SK-N-MC (cell line): ENCODE results near the gene SOX5.

Source experiments
- DNase-seq: peaks from one replicate; pipeline ENCODE4 v3.0.0-alpha.2; 2011; ENCODE audit warnings: low read depth, low spot score
- H3K27ac ChIP-seq: fragments of 200-600 bp; sonication (generic); 2 replicates; pipeline ENCODE4 v1.5.1; 2016; ENCODE audit warnings: mixed run types
- H3K36me3 ChIP-seq: fragments of 200-600 bp; sonication (generic); 2 replicates; pipeline ENCODE4 v1.6.1; 2017; ENCODE audit warnings: antibody characterized with exemption, low read length, mixed read lengths; ENCODE audit not compliant: insufficient read depth
- H3K4me3 ChIP-seq: fragments of 200-600 bp; sonication (generic); 2 replicates; pipeline ENCODE4 v1.5.1; 2016
- H3K9ac ChIP-seq: fragments of 200-600 bp; sonication (generic); 2 replicates; pipeline ENCODE4 v1.8.0; 2017; ENCODE audit warnings: mixed run types, mixed read lengths; ENCODE audit not compliant: insufficient read length
- H3K9me3 ChIP-seq: fragments of 200-600 bp; sonication (generic); 2 replicates; pipeline ENCODE4 v1.6.1; 2017; ENCODE audit warnings: low read depth, mild to moderate bottlenecking, antibody characterized with exemption, low read length, moderate library complexity, mixed read lengths
- EZH2 ChIP-seq: fragments of 200-600 bp; sonication (generic); IDR thresholded peaks from one replicate; pipeline ENCODE4 v1.6.1; 2017; ENCODE audit warnings: antibody characterized with exemption
- FOXP2 ChIP-seq: optimal IDR thresholded peaks from 2 replicates; pipeline ENCODE3; 2011; ENCODE audit warnings: mild to moderate bottlenecking, moderate library complexity; ENCODE audit not compliant: insufficient read depth; ENCODE audit errors: extremely low read length, control extremely low read depth
- POLR2AphosphoS5 ChIP-seq: IDR thresholded peaks from 2 replicates; pipeline ENCODE4 v1.6.1; 2012; ENCODE audit warnings: mild to moderate bottlenecking, low read depth, low read length, borderline replicate concordance

SOX5 gene

DNA sequence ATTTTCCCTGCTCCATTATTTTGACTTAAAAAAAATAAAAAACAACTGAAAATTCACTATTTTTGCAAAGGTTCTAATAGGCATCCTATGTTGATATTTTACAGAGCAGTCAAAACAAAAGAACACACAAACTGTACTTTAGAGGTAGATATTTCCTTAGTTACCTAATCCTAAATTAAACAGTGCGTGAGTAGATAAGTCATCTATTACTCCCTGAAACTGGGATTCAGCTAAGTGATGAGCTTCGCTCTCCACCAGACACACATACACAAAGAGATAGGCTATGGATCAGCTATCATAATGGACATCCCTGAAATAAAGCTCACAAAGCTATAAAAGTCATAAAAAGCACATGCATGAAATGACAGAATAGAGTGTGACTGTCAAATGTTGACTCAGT lies 398.7 kb downstream of the SOX5 start:
- no peak for DNase-seq
- no peak overlapping the region for H3K4me3 ChIP-seq
- TF ChIP-seq FOXP2 = no peak
- no peak for TF ChIP-seq EZH2
- no peak overlapping the region for H3K27ac ChIP-seq
- no peaks in the 10 kb centered on the region for H3K9me3 ChIP-seq
- no peaks in the 10 kb centered on the region for H3K36me3 ChIP-seq
- no peak overlapping the region for H3K9ac ChIP-seq

DNA sequence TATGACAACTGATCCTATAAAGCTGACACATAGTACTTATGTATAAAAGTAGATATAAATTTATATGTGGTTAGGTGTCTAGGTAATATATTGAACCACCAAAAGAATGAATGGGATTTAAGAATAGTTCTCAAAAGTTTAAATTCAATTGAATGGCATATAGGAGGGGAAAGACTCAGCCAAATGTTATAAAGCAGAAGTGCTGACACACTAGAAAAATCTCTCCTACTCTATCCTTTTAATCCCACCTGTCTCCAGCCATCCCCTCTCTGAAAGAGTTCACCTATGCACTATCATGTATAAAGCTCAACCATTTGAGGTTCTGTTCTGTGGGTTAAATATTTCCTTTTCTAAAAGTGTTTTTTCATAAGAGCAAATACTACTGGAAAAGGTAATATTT lies 400.7 kb downstream of the SOX5 start:
- H3K9ac ChIP-seq = no peak overlapping the region

DNA sequence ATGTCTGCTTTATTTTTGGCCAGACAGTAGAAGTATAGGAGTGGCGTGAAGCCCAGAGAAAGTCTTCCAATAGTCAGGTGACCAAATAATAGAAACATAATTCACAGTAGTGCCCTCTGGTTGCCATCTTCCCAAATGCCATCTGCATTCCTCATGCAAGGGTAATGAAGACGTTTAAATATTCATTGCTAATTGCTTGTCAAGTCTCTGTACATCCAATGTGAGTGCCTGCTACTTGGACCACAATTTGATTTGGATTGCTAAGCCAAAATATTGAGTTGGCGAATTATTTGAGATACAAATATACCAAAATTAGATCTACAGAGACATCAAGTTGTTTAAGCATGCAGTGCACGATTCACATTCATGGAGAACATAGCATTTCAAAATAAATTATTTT lies 402.7 kb downstream of the SOX5 start:
- Histone ChIP-seq H3K9me3 (no peaks in the 10 kb centered on the region), H3K27ac (no peak overlapping the region), H3K4me3 (no peak overlapping the region), H3K36me3 (no peaks in the 10 kb centered on the region), H3K9ac (no peak overlapping the region)
- DNase-seq = no peak
- TF ChIP-seq FOXP2 (no peak), POLR2AphosphoS5 (no peak), EZH2 (no peak)

More for the DNA sequence above, 400.7 kb downstream of the SOX5 start:
- Histone ChIP-seq H3K9me3 (no peaks in the 10 kb centered on the region), H3K4me3 (no peak overlapping the region), H3K27ac (no peak overlapping the region), H3K36me3 (no peaks in the 10 kb centered on the region)
- TF ChIP-seq FOXP2 (no peak), POLR2AphosphoS5 (no peak), EZH2 (no peak)
- no peak for DNase-seq

DNA sequence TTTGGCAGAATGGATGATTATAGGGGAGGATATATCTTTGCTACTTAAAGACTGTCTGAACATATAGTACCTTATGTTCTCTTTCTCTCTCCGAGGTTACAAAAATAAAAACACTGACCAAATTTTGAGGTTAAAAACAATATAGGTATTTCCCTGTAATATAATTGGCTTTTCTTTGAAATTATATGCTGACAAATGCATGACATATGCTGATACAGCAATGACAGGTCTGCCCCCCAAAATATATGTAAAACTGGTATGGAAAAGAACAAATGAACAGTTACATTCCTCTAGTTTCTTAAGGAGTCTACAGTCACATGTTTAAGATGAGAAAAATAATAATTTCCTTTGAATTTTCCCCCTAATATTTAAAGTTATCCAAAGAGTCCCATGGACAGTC lies 405.7 kb downstream of the SOX5 start:
- no peak for DNase-seq
- no peak for TF ChIP-seq EZH2
- no peak for TF ChIP-seq FOXP2
- TF ChIP-seq POLR2AphosphoS5 = no peak
- Histone ChIP-seq H3K27ac (no peak overlapping the region), H3K36me3 (no peaks in the 10 kb centered on the region), H3K9ac (no peak overlapping the region), H3K9me3 (no peaks in the 10 kb centered on the region), H3K4me3 (no peak overlapping the region)

DNA sequence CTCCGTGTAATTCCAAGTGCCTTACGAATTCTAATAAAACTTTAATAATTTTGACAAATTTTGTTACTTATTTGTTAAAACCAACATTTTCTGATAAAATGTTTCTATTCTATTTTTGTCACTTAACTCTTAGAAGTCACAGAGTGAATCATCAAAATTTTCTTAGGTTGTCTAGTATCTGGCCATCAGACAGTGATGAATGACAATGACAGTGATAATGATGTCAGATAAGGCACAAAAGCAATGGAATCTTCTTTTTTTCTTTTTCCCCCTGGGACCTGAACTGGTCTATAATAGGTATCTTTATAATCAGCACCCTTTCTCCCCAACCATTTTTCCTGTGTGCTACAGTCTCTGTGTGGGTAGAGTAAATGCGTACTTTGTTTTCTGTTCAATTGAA lies 407.3 kb downstream of the SOX5 start:
- TF ChIP-seq EZH2 (no peak), FOXP2 (no peak), POLR2AphosphoS5 (no peak)
- no peak for DNase-seq
- H3K27ac ChIP-seq = no peak overlapping the region
- no peaks in the 10 kb centered on the region for H3K36me3 ChIP-seq
- H3K9me3 ChIP-seq = no peaks in the 10 kb centered on the region
- no peak overlapping the region for H3K4me3 ChIP-seq
- no peak overlapping the region for H3K9ac ChIP-seq

DNA sequence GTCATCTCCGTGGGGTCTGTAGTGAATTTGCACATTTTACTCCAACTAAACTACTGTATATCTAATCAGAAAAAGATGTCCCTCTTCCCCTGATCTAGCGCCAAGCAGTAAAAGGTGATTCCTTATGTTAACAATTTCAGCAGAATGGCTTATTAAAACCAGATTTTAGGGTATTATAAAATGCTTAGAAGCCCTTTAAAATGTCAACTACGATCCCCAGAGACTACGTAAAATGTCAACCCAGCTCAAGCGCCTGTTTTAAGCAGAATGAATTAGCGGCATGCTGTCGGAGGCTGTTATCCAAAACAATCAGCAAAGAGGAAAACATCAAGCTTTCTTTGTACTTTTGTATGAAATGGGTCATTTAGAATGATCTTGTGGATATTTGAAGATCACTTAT lies 408.9 kb downstream of the SOX5 start:
- no peak for TF ChIP-seq POLR2AphosphoS5
- no peak for TF ChIP-seq FOXP2
- no peak for TF ChIP-seq EZH2
- Histone ChIP-seq H3K9me3 (no peaks in the 10 kb centered on the region), H3K36me3 (no peaks in the 10 kb centered on the region), H3K4me3 (no peak overlapping the region; the same call in 1 of the 2 replicates), H3K9ac (no peak overlapping the region), H3K27ac (no peak overlapping the region)
- peak; percentile 1 for DNase-seq

DNA sequence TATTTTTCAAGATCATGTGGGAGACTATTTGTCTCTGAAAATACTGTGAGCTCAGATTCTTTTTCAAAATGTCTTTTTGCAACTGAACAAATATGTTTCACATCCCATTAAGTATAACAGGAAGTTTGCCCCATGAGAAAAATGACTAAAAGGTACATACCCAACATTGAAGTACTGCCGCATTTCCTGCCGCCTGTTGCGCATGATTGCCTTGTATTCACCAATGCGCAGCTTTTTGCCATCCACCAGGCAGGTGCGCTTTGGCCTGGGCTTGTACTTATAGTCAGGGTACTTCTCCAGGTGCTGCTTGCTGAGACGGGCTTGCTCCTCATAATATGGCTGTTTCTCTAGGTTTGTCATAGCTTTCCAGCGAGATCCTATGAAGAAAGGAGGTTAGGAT lies 413.2 kb downstream of the SOX5 start:
- H3K27ac ChIP-seq = no peak overlapping the region
- no peak for DNase-seq
- no peaks in the 10 kb centered on the region for H3K9me3 ChIP-seq
- no peak overlapping the region for H3K9ac ChIP-seq
- no peaks in the 10 kb centered on the region for H3K36me3 ChIP-seq
- TF ChIP-seq FOXP2 (no peak), POLR2AphosphoS5 (no peak), EZH2 (no peak)
- H3K4me3 ChIP-seq = no peak overlapping the region

DNA sequence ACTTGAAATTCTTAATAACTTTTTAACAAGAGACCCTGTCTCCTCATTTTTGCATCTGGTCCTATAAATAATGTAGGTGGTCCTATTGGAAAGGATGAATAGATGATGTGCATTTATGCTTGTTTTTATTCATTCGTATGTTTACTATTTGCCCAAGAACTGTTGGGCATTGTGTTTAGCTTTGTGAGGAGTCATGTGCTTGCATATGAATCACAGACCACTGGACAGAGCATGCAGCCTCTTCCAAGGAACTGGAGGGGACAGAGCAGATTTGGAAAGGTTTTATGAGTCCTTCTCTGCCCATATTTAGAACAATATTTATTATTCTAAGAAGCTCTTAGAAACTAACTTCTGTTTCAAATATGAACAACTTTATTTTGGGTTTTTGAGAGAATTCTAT lies 414.0 kb downstream of the SOX5 start:
- Histone ChIP-seq H3K36me3 (no peaks in the 10 kb centered on the region), H3K4me3 (no peak overlapping the region), H3K9me3 (no peaks in the 10 kb centered on the region), H3K9ac (no peak overlapping the region), H3K27ac (no peak overlapping the region)
- TF ChIP-seq FOXP2 = no peak
- no peak for TF ChIP-seq POLR2AphosphoS5
- TF ChIP-seq EZH2 = no peak
- DNase-seq = no peak

DNA sequence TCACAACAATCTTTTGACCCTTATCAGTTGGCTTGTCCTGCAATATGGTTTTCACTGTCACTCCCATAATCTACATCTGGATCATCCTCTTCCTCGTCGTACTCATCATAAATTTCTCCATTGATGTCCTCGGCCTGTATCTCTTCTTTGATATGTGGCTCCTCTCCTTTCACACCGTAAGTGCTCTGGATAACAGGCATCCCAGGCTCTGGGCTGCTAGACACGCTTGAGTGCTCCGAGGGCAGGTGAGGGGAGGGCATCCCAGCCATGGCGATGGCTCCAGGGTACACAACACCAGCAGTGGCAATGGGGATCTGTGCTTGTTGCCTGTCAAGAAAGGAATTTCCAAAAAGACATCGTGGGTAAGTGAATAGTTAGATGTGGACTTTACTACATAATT lies 415.3 kb downstream of the SOX5 start:
- Histone ChIP-seq H3K36me3 (no peaks in the 10 kb centered on the region), H3K4me3 (no peak overlapping the region), H3K27ac (no peak overlapping the region), H3K9me3 (no peaks in the 10 kb centered on the region), H3K9ac (no peak overlapping the region)
- DNase-seq = no peak
- no peak for TF ChIP-seq POLR2AphosphoS5
- TF ChIP-seq FOXP2 = no peak
- no peak for TF ChIP-seq EZH2
